ENCODE measurements around the gene PRKG1. TPM values are rescaled to one million over a fixed set of nuclear protein-coding genes. Genes with fewer than 3 reads are reported as not detected.

Gene PRKG1
- total and polyA plus RNA-seq, 2 of the 8 experiments (the other 6 are each of a cell fraction or from before 2014, with no cell fraction given), result 4.2 to 15.2 TPM

GRCh38 chr10:51918884-51919325, 844.6 kb downstream of the PRKG1 start:
- H4K8ac ChIP-seq (ENCODE audit: extremely low read depth, insufficient read depth, low read length), result no peak overlapping the region
- no peak overlapping the region for H3K23ac ChIP-seq (ENCODE audit: insufficient read length)
- TF ChIP-seq PHF8 (conservative IDR thresholded peaks at IDR 0.05; ENCODE audit: low read depth, low read length), result no peak
- H3K9me3 ChIP-seq (ENCODE audit: insufficient read depth in 2 of 2, low read depth in 1 of 2, low read length in 1 of 2), result no peaks in the 10 kb centered on the region
- H3K56ac ChIP-seq (replicated peaks; ENCODE audit: insufficient read length, low read depth, low read length), result no peak overlapping the region
- H3K79me2 ChIP-seq (ENCODE audit: control insufficient read depth in 1 of 2, insufficient read depth in 2 of 2, low read length in 2 of 2), result no peaks in the 10 kb centered on the region
- ChIA-PET CTCF (ENCODE audit: partially characterized antibody) (interaction anchor here (0.6 to 1.6 kb wide), 4 partner anchors 11 to 553 kb away, joined by 3 to 5 read pairs (median 3); no protein-coding TSS in a partner anchor), POLR2A (ENCODE audit: partially characterized antibody) (interaction anchor here (0.5 kb wide), 1 partner anchor 11 kb away, joined by 3 read pairs; no protein-coding TSS in a partner anchor)
- H3K27ac ChIP-seq (ENCODE audit: low read depth, low read length), result no peak overlapping the region
- no peaks in the 10 kb centered on the region for H3K23me2 ChIP-seq (ENCODE audit: low read depth, low read length)
- 64% methylated on average over 5 of the region's 5 CpGs; no CpG with 5 or more reads in 1 of the 2 experiments for WGBS, 2 experiments (ENCODE audit: extremely low coverage in 1 of 2, insufficient coverage in 1 of 2, insufficient read length in 1 of 2, insufficient replicate concordance in 2 of 2, low coverage in 1 of 2, low lambda C conversion rate in 2 of 2, missing lambda C conversion rate in 1 of 2)
- no peak overlapping the region for H2BK15ac ChIP-seq (ENCODE audit: low read length)
- peaks cover 0 to 14% (median 3%) of the 10 kb centered on the region in 4 experiments; a peak in 4 of 7 replicates for H3K4me1 ChIP-seq (replicated peaks in 1 of 4; ENCODE audit: control insufficient read depth in 3 of 4, insufficient read depth in 4 of 4, low read length in 3 of 4)
- no peaks in the 10 kb centered on the region for H3K27me3 ChIP-seq (replicated peaks in 1 of 4; ENCODE audit: control insufficient read depth in 3 of 4, extremely low read depth in 1 of 4, insufficient read depth in 3 of 4, low read length in 3 of 4)
- H2BK12ac ChIP-seq (ENCODE audit: low read depth, low read length), result no peak overlapping the region
- H2BK5ac ChIP-seq (ENCODE audit: low read depth, low read length), result no peak overlapping the region
- H3K18ac ChIP-seq (ENCODE audit: extremely low read depth, low read length), result no peak overlapping the region
- no peak overlapping the region for H4K91ac ChIP-seq (replicated peaks; ENCODE audit: insufficient read length, low read length)
- H3K4ac ChIP-seq (replicated peaks; ENCODE audit: insufficient read length, low read depth, low read length), result no peak overlapping the region
- no peak overlapping the region for H3K4me2 ChIP-seq (ENCODE audit: insufficient read depth in 1 of 2, low read depth in 2 of 2, low read length in 2 of 2)
- H3K4me3 ChIP-seq (ENCODE audit: extremely low read depth in 1 of 4, insufficient read depth in 2 of 4, low read depth in 3 of 4, low read length in 4 of 4), result no peak overlapping the region
- no peaks in the 10 kb centered on the region for H3K36me3 ChIP-seq (ENCODE audit: control insufficient read depth in 2 of 4, insufficient read depth in 4 of 4, low read length in 3 of 4)
- H2BK20ac ChIP-seq (ENCODE audit: low read length), result no peak overlapping the region
- H3K14ac ChIP-seq (ENCODE audit: insufficient read length), result no peak overlapping the region
- H2BK120ac ChIP-seq (replicated peaks; ENCODE audit: low read depth, low read length), result no peak overlapping the region
- no peak for DNase-seq (ENCODE audit: low read depth in 1 of 2, low spot score in 2 of 2)
- H2AFZ ChIP-seq (ENCODE audit: low read length), result no peak overlapping the region
- H4K5ac ChIP-seq (ENCODE audit: insufficient read length, low read depth, low read length), result no peak overlapping the region
- no peaks in the 10 kb centered on the region for H4K20me1 ChIP-seq (replicated peaks in 1 of 2; ENCODE audit: control insufficient read depth in 1 of 2, insufficient read depth in 2 of 2, low read length in 2 of 2)
- no peaks in the 10 kb centered on the region for H3K79me1 ChIP-seq (ENCODE audit: low read depth, low read length)
- no peak overlapping the region for H3K9ac ChIP-seq (replicated peaks in 1 of 4; ENCODE audit: extremely low read depth in 1 of 4, low read depth in 3 of 4, low read length in 3 of 4)
- no peak overlapping the region for H2AK5ac ChIP-seq (ENCODE audit: low read depth, low read length)
- no peak for FAIRE-seq

All from H1 (cell line).